Measurements from ENCODE around the gene CD2AP.

CD2AP gene

DNA sequence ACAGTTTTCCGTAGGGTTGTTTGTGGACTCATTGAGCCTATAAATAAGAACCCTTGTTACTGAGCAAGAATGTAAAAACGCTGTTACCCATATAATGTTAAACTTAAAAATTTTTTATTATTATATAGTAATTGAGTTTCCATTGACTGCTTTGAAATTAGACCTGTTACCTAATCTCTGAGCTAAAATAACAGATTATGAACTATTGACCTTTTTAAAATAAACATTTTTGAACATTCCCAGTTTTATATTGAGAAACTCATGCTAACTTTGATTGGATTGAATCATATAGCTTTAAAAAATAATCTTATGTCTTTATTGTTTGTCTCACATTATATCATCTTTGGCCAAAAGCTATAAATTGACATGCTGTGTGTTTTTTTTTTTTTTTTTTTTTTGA is 95.5 kb downstream of the CD2AP start:
- no peak for DNase-seq

DNA sequence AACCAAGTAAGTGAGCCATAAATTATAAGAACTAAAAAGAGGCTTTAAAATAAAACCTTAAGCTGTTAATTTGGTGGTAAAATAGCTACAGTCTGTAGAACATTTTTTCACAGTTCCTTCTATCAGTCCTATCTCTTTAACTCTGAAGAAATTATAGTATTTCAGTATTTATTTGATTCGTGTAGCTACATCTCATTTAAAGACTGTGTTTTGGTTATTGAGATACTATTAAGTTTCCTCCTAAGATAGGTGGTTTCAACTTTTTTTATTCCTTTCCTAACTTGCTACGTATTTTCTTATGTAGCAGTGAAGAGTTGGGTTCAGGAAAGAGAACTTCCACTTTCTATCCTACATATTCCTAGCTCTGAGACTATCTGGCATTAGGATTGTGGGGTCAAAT is 97.2 kb downstream of the CD2AP start:
- DNase-seq: no peak

DNA sequence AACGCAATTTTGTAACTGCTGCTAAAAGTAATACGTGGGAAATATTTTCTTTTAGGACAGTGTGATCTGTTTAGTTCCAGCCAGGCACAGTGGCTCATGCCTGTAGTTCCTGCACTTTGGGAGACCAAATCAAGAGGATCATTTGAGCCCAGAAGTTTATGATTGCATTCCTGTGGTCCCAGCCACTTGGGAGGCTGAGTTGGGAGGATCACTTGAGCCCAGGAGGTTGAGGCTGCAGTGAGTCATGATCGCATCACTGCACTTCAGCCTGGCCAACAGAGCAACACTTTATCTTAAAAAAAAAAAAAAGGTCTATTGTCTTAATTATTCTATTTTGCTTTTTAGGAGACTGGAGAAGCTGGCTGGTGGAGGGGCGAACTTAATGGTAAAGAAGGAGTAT is 101.5 kb downstream of the CD2AP start:
- DNase-seq: no peak

DNA sequence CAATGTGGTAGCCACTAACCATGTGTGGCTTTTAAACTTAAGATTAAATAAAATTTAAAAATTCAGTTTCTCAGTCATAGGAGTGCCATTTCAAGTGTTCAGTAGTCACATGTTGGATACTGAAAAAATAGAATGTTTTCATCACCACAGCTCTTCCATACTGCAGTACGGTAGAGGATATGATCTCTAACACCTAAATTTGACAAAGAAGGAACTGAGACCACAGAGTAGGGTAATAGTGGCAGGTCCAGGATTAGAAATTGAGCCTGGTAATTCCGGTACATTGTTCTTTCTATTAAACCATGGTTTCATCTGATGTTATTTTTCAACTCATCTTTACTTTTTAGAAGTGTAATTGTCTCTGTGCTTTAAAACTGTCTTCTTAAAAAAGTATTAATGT is 104.0 kb downstream of the CD2AP start:
- DNase-seq: no peak

DNA sequence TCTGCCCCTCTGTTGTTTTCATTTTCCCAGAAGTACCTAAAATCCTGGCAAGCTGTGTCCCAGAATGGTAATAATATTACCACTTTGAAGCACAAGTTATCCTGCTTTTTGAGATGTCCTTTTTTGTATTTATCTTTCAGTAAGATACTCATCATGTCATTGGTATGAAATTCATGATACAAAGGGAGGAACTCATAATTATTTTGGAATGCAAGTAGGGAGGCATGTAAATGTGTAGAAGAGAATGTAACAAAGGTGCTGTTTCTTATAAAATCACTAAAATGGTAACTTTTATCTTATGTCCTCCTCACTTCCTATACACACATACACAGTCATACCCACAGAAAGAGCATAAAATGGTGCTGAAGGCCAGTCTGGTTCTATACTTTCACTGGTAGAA is 109.9 kb downstream of the CD2AP start:
- DNase-seq: no peak

DNA sequence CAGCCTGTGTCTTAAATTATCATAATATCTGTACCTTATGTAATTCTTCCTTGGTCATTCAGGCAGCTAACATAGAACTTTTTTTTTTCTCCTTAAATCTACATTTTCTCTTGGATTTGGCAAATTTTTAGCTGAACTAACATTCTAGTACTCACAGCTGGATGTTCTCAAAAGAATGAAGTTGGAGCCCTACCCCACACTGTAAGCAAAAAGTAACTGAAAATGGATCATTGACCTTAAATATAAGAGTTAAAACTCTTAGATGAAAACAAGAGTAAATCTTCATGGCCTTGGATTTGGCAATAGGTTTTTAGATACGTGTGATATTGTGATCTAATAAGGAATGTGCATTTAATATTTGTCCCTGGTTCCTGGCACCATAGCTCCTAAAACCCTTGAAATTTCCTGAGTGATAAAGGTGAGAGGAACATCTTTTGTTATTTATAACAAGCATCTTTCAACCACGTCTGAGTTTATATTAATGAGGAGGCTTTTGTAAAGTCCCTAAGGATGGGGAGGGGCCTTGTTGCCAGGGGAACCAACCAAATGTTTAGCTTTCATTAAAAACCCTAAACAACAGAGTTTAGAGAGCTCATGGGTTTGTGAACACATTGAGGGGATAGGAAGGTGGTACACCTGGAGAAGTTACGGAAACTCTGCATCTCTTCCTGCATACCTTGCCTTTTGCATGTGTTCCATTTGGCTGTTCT is 114.7 kb downstream of the CD2AP start:
- no peak for DNase-seq

DNA sequence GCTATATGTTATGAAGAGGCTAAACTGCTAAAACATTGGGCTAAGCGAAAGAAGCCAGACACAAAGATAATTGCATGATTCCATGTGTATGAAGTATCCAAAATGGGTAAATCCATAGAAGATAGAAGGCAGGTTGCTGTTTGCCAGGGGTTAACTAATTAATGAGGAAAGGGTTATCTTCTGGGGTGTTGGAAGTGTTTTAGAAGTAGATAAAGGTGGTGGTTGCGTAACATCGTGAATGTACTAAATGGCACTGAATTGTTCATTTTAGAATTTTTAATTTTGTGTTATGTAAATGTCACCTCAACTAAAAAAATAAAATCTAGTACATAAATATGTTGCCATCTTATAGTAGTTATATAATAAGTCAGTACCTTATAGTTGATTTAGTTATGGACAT is 116.4 kb downstream of the CD2AP start:
- no peak for DNase-seq

DNA sequence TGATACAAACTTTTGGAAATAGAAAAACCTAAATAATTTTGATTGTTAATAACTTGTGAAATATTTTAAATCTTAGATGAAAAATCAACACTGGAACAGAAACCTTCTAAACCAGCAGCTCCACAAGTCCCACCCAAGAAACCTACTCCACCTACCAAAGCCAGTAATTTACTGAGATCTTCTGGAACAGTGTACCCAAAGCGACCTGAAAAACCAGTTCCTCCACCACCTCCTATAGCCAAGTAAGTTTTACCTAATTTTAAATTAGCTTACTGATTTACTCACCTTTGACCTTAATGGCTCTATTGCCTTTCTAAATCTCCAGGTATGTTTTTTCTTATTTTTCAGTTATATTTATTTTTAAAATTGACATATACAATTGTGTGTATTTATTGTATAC is 118.2 kb downstream of the CD2AP start:
- no peak for DNase-seq

DNA sequence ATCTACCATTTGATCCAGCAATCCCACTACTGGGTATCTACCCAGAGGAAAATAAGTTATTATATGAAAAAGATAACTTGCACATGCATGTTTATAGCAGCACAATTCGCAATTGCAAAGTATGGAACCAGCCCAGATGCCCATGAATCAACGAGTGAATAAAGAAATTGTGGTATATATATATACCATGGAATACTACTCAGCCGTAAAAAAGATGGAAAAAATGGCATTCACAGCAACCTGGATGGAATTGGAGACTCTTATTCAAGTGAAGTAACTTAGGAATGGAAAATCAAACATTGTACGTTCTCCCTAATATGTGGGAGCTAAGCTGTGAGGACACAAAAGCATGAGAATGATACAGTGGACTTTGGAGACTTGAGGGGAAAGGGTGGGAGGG is 120.8 kb downstream of the CD2AP start:
- no peak for DNase-seq

DNA sequence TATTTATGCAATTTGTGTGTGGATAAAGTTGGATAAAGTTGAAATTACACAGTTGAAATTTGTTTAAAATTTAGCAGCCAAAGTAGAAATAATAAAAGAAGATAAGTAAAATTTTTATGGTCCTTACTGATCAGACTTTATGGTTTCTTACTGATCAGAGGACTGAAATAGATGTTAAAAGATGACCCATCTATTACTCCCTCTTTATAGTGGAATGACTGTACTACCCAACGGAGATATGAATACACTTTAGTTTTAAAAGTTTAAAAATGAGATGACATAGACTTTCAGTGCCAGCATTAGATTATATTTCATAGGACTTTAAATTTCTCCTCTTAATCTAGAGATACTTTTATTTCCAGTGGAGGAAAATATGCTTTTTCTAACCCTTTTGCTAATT is 121.9 kb downstream of the CD2AP start:
- DNase-seq: no peak

DNA sequence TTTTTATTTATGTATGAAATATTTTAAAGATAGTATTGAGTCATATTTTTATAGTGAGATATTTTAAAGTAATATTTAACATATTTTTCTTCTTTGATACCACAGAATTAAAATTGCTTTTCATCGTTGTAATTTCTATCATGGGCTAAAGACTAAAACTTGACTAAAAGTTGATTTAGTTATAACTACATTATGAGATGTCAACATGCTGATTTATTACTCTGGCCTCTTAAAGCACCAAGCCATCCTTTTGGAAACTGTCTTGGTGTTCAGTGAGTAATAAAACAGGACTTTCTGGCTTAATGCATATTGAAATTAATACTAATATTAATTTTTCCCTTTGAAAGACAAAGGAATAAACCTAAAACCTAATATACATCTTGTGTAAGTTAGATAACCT is 125.6 kb downstream of the CD2AP start:
- no peak for DNase-seq

DNA sequence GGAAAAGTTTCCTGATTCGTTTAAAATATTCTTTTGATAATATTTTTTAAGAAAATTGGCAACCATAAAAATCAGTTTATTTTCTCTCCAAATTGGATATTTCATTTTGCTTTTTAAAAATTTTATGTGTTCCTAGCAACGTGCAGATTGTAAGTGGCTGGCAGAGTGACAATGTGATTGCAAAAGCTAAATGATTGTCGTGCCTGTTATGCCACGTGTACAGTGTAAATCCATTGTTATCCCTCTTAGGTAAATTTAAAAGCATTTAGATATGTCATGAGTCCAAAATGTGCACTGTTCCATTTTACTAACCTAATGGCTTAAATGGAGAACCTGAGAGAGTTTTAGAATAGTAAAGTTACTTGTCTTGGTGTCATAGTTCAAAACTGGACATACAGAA is 126.4 kb downstream of the CD2AP start:
- DNase-seq: no peak

DNA sequence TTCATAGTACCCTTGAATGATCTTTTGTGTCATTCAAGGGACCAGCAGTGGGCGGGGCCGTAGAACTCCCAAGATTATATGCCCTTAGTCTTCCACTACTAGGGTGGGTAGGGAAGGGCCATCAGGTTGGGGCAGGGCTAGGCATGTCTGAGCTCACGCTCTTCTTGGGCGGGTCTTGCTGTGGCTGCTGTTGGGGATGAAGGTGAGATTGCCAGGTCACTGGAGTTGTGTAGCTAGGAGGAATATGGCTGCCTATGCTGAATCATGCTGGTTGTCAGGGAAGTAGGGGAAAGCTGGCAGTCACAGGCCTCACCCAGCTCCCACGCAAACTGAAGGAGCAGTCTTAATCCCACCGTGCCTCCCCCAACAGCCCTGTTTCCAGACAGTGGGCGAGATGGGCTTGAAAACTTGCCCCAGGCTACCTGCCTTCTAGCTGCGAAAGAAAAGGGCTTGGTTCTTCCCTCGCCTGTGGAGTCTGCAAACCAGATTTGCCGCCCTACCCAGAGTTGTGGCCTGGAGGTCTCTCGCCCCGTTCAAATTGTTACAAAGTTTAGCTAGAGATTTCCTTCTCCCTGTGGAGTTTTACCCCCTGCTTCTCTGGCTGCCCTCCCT is 144.4 kb downstream of the CD2AP start:
- no peak for DNase-seq

DNA sequence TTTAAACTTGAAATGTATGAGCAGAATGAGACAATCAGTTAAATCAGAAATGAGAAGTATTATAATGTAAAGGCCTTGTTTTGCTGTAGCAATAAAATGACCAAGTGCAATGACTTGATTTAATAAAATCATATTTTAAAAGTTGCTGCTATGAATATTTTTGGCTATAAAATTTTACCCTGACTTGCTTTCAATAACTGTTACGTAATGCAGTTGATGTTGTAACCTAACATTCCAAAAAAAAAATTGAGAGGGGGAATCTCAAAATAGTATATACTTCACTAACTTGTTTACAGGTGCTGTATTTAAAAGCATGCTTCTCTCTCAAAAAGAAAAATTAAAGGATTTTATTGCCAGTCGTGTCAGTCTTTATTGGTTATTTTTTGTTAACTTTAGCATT is 149.2 kb downstream of the CD2AP start:
- DNase-seq: no peak

DNA sequence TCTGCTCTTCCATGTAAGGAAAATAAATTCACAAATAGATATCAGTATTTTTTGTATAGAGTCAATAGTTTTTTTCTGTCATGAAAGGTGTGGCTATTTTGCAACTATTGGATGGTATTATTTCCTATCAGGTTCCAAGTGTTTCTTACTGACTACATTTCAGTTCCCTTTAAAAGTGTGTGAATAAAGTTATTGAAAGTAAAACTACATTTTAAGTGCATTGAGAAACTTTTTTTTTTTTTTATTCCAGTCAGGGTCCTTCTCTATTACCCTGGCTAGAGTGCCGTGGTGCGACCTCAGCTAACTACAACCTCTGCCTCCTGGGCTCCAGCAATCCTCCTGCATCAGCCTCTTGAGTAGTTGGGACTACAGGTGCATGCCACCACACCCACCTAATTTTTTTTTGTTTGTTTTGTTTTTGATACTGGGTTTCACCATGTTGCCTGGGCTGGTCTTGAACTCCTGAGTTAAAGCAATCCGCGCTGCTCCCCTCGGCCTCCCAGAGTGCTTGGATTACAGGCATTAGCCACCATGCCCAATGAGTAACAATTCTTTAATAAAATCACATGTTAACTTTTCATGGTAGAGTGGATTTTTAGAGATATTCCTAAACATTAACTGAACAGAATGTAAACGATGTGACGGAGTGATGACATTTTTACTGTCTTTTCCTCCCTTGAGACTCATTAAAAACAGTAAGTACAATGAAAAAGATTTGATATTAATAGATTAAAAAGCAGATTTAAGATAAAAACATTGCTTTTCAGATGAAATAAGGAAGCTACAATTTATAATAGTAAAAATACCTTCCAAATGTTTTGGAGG is 151.1 kb downstream of the CD2AP start:
- no peak for DNase-seq

DNA sequence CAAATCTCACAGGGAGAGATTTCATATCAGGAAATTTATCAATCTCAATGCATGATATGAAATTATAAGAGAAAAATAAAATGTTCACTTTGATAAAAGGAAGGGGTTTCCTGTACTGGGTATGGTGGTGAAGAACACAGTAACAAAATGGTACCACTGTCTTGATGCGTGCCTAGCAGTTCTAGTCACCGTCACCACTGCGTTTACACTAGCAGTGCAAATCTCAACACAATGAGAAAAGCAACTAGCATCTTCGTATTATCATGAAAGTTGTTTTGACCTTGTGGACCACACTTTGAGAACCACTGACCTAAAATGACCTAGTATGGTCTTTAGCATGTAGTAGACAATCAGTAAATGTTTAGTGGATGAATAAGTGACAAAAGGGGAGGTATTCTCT is 152.4 kb downstream of the CD2AP start:
- DNase-seq: no peak

DNA sequence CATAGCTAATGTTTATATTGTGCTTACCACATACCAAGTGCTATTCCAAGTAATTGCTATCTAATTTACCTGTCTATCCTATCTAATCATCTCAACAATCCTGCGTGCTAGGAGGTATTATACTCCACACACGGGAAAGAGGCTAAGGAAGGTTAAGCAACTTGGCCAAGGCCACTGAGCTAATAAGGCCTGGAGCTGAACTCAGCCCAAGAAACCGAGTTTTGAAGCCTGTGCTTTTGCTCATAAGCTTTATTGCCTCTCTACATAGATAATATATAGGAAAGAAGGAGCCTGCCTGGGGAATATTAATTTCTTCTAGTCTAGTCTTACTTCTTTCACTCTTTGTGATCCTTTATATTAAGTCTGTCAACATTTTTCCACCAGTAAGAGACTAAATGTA is 153.0 kb downstream of the CD2AP start:
- DNase-seq: no peak

DNA sequence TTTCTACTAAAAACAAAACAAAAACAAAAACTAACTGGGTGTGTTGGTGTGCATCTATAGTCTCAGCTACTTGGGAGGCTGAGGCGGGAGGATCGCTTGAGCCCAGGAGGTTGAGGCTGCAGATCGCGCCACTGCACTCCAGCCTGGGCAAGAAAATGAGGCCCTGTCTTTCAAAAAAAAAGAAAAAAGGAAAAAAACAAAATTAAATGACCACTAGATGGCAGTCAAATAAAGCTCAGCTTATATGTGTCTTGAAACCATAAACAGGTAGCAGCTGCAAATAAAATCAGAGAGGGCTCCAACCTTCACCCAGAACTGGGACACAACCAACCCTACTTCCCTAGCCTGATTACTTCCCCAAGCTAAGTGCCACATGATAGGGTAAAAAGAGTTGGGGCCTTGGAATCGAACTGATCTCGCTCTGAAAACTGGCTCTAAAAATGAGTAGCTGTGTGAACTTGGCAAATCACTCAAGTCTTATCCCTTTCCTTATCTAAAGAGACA is 153.7 kb downstream of the CD2AP start:
- DNase-seq: no peak

DNA sequence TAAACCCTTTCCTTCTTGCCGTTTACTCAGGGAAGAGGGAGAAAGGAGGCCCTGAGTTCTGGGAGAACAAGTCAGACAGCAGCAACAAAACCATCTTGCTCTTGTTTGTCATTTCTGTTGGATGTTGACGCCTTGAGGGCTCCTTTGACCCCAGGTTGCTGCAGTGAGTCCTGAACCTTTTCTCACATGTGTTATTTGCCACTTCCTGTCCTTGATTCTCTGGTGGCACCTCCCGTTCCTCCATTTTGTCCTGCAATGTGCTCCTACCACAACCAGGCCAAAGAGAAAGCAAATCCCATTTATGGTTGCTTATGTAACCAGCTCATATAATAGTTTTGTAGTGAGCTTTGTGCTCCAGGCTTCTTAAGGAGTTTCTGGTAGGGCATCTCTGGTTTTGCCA is 154.2 kb downstream of the CD2AP start:
- DNase-seq: no peak

DNA sequence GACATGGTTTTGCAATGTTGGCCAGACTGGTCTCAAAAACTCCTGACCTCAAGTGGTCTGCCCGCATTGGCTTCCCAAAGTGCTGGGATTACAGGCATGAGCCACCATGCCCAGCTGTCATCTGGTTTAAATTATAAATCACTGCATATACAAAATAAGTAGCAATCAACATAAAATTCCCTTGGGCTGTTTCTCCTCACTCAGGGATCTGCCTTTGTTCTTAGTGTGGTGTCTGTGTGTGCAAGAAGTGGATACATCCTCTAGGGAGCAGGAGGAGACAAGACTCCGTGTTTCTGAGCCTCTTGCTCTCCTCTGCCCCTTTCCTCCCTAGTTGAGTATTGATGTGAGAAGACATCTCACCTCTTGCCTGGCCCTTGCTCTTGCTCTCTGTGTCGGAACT is 155.6 kb downstream of the CD2AP start:
- DNase-seq: no peak

DNA sequence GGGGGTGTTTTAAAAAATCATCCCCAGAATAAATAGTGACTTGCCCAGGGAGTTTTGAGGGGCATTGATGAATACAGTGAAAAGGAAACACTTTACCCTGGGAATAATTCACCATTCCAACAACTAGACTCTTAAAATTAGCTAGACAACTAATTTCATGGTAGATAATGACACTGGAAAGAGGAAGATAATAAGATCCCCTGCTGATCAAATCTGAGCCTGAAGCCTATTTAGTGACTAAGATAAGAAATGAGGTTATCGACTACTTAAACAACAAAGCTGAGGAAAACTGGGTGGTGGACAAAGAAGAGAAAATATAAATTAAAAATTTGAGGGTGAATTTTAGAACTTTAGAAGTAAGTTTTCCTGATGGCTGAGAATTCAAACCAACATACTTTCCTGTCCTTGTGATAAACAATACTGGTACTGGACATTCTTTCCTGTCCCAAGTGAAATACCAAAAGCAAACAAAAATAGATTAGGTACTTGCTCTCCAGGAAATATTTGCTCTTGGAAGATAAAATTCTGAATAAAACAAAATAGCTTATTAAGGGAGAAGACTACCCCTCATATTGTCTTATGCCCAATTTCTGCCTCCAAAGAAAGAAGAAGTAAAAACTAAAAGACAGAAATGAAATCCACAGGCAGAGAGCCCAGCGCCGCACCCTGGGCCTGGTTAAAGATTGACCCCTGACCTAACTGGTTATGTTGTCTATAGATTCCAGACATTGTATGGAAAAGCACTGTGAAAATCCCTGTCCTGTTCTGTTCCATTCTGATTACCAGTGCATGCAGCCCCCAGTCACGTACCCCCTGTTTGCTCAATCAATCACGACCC is 156.8 kb downstream of the CD2AP start:
- no peak for DNase-seq

DNA sequence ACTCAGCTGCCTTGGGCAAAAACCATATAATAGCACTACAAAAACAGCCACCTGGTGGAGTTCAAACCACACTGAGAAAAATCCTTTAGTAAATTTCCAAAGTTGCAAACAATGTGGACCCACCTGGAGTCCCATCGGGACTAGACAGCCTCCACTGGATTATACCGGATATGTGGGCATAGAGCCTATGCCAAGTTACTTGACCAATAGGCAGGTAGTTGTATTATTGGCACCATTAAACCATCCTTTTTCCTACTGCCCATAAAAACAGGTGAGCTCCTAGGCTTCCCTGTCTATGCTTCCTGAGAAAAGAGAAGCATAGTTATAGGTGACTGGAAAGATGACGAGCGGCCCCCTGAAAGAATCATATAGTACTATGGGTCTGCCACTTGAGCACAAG is 169.1 kb downstream of the CD2AP start:
- no peak for DNase-seq

DNA sequence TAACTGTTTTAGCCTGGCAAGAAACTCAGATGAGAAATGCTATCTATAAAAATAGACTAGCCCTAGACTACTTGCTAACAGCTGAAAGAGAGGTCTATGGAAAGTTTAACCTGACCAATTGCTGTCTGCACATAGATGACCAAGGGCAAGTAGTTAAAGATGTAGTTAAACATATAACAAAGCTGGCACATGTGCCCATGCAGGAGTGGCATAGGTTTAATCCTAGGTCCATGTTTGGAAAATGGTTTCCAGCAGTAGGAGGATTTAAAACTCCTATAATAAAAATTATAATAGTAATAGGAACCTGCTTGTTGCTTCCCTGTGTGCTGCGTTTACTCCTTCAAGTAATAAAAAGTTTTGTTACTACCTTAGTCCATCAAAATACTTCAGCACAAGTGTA is 169.6 kb downstream of the CD2AP start:
- no peak for DNase-seq
